Stimulated activated CD8-positive, alpha-beta memory T cell treated with anti-CD3 and anti-CD28 coated beads, Interleukin-7, amount 100 ng/mL, for 24 hours (primary cell): ENCODE results near the gene OSBPL6.

Experiments
- DNase-seq: peaks from one replicate; pipeline ENCODE4 v3.0.0-alpha.2; 2020; ENCODE audit warnings: low read depth

Gene OSBPL6

GRCh38 chr2:178271629-178272333 is 77.5 kb downstream of the OSBPL6 start:
- DNase-seq: no peak

GRCh38 chr2:178273787-178274360 is 79.6 kb downstream of the OSBPL6 start:
- DNase-seq: no peak

GRCh38 chr2:178275600-178275999 is 81.3 kb downstream of the OSBPL6 start:
- no peak for DNase-seq

- DNase-seq: no peak
Observed at GRCh38 chr2:178277741-178278197, 83.5 kb downstream of the OSBPL6 start.

- DNase-seq: no peak
Observed at GRCh38 chr2:178279142-178279541, 84.8 kb downstream of the OSBPL6 start.

GRCh38 chr2:178279636-178280035 is 85.3 kb downstream of the OSBPL6 start:
- no peak for DNase-seq

GRCh38 chr2:178280244-178280852 is 86.0 kb downstream of the OSBPL6 start:
- DNase-seq: no peak

GRCh38 chr2:178282075-178282815 is 87.9 kb downstream of the OSBPL6 start:
- DNase-seq: no peak

GRCh38 chr2:178283341-178283918 is 89.1 kb downstream of the OSBPL6 start:
- no peak for DNase-seq

- no peak for DNase-seq
Observed at GRCh38 chr2:178284613-178285286, 90.4 kb downstream of the OSBPL6 start.

GRCh38 chr2:178285287-178285615 is 90.9 kb downstream of the OSBPL6 start:
- no peak for DNase-seq

- no peak for DNase-seq
Observed at GRCh38 chr2:178286636-178287035, 92.3 kb downstream of the OSBPL6 start.

GRCh38 chr2:178287652-178288344 is 93.5 kb downstream of the OSBPL6 start:
- DNase-seq: no peak

GRCh38 chr2:178291703-178292102 is 97.4 kb downstream of the OSBPL6 start:
- no peak for DNase-seq

GRCh38 chr2:178292586-178292985 is 98.3 kb downstream of the OSBPL6 start:
- no peak for DNase-seq

- no peak for DNase-seq
Observed at GRCh38 chr2:178295115-178295514, 100.8 kb downstream of the OSBPL6 start.

- DNase-seq: no peak
Observed at GRCh38 chr2:178295906-178296305, 101.6 kb downstream of the OSBPL6 start.

GRCh38 chr2:178296394-178297090 is 102.2 kb downstream of the OSBPL6 start:
- DNase-seq: no peak

- no peak for DNase-seq
Observed at GRCh38 chr2:178297091-178297411, 102.7 kb downstream of the OSBPL6 start.

GRCh38 chr2:178298785-178299212 is 104.5 kb downstream of the OSBPL6 start:
- DNase-seq: no peak
